WTC11 (cell line): ENCODE results near the gene TCF12. TPM values are rescaled to one million over a fixed set of nuclear protein-coding genes. Genes with fewer than 3 reads are reported as not detected.

Experiments
- AFF4 ChIP-seq: sonication (generic); formaldehyde crosslinking; IDR thresholded peaks from 2 replicates; pipeline ENCODE4 v1.8.1; 2023; ENCODE audit warnings: mild to moderate bottlenecking, missing genetic modification reagents, borderline replicate concordance
- ATF1 ChIP-seq: sonication (generic); formaldehyde crosslinking; IDR thresholded peaks from 2 replicates; pipeline ENCODE4 v1.8.1; 2023; ENCODE audit warnings: mild to moderate bottlenecking, moderate library complexity, missing genetic modification reagents
- ATF6 ChIP-seq: sonication (generic); formaldehyde crosslinking; IDR thresholded peaks from 2 replicates; pipeline ENCODE4 v1.8.1; 2023; ENCODE audit warnings: mild to moderate bottlenecking, missing genetic modification reagents
- E2F4 ChIP-seq: sonication (generic); formaldehyde crosslinking; IDR thresholded peaks from 2 replicates; pipeline ENCODE4 v1.8.1; 2022; ENCODE audit warnings: low read depth, mild to moderate bottlenecking, moderate library complexity, missing genetic modification reagents, borderline replicate concordance
- ELF4 ChIP-seq: sonication (generic); formaldehyde crosslinking; IDR thresholded peaks from 2 replicates; pipeline ENCODE4 v1.8.1; 2022; ENCODE audit warnings: low read depth, mild to moderate bottlenecking, moderate library complexity, missing genetic modification reagents
- ERG ChIP-seq: fragments of 250-450 bp; sonication (Bioruptor Pico); IDR thresholded peaks from 2 replicates; pipeline ENCODE4 v1.8.0; 2021; ENCODE audit warnings: mild to moderate bottlenecking
- ESRRA ChIP-seq: sonication (generic); formaldehyde crosslinking; IDR thresholded peaks from 2 replicates; pipeline ENCODE4 v1.8.1; 2022; ENCODE audit warnings: mild to moderate bottlenecking, missing genetic modification reagents, borderline replicate concordance
- FOXP1 ChIP-seq: sonication (generic); formaldehyde crosslinking; IDR thresholded peaks from 2 replicates; pipeline ENCODE4 v1.8.0; 2022; ENCODE audit warnings: missing genetic modification reagents, mild to moderate bottlenecking, moderate library complexity, borderline replicate concordance
- GABPB1 ChIP-seq: sonication (generic); formaldehyde crosslinking; IDR thresholded peaks from 2 replicates; pipeline ENCODE4 v1.8.1; 2023; ENCODE audit warnings: mild to moderate bottlenecking, missing genetic modification reagents
- HMGXB4 ChIP-seq: sonication (generic); formaldehyde crosslinking; IDR thresholded peaks from 2 replicates; pipeline ENCODE4 v1.8.1; 2023; ENCODE audit warnings: mild to moderate bottlenecking, moderate library complexity, missing genetic modification reagents
- IRF1 ChIP-seq: sonication (generic); formaldehyde crosslinking; IDR thresholded peaks from 2 replicates; pipeline ENCODE4 v1.8.0; 2023; ENCODE audit warnings: missing genetic modification reagents
- JUN ChIP-seq: sonication (generic); formaldehyde crosslinking; IDR thresholded peaks from 2 replicates; pipeline ENCODE4 v1.8.0; 2023; ENCODE audit warnings: mild to moderate bottlenecking, missing genetic modification reagents
- NFE2L1 ChIP-seq: sonication (generic); formaldehyde crosslinking; IDR thresholded peaks from 2 replicates; pipeline ENCODE4 v1.8.1; 2023; ENCODE audit warnings: missing genetic modification reagents
- NFYB ChIP-seq: sonication (generic); formaldehyde crosslinking; conservative IDR thresholded peaks from 2 replicates; pipeline ENCODE4 v1.8.0; 2022; ENCODE audit warnings: low read depth, missing genetic modification reagents
- OVOL2 ChIP-seq: fragments of 250-450 bp; sonication (Bioruptor Pico); IDR thresholded peaks from 2 replicates; pipeline ENCODE4 v1.9.0; 2021; ENCODE audit warnings: mild to moderate bottlenecking, borderline replicate concordance
- PREB ChIP-seq: sonication (generic); formaldehyde crosslinking; IDR thresholded peaks from 2 replicates; pipeline ENCODE4 v1.8.1; 2022; ENCODE audit warnings: mild to moderate bottlenecking, missing genetic modification reagents, moderate library complexity, borderline replicate concordance
- TEAD4 ChIP-seq: sonication (generic); formaldehyde crosslinking; IDR thresholded peaks from 2 replicates; pipeline ENCODE4 v1.8.0; 2022; ENCODE audit warnings: mild to moderate bottlenecking, missing genetic modification reagents
- USF1 ChIP-seq: sonication (generic); formaldehyde crosslinking; IDR thresholded peaks from 2 replicates; pipeline ENCODE4 v1.8.0; 2022; ENCODE audit warnings: mild to moderate bottlenecking, missing genetic modification reagents
- ZMAT4 ChIP-seq: fragments of 250-450 bp; sonication (Bioruptor Pico); IDR thresholded peaks from 2 replicates; pipeline ENCODE4 v1.9.0; 2021; ENCODE audit warnings: mild to moderate bottlenecking
- ZNF232 ChIP-seq: sonication (generic); formaldehyde crosslinking; IDR thresholded peaks from 2 replicates; pipeline ENCODE4 v1.8.0; 2022; ENCODE audit warnings: mild to moderate bottlenecking, missing genetic modification reagents
- ZNF263 ChIP-seq: sonication (generic); formaldehyde crosslinking; IDR thresholded peaks from 2 replicates; pipeline ENCODE4 v1.8.1; 2022; ENCODE audit warnings: low read depth, mild to moderate bottlenecking, moderate library complexity, missing genetic modification reagents
- ZNF317 ChIP-seq: sonication (generic); formaldehyde crosslinking; IDR thresholded peaks from 2 replicates; pipeline ENCODE4 v1.8.1; 2023; ENCODE audit warnings: low read depth, mild to moderate bottlenecking, moderate library complexity, missing genetic modification reagents, borderline replicate concordance
- ZNF423 ChIP-seq: fragments of 250-450 bp; sonication (Bioruptor Pico); IDR thresholded peaks from 2 replicates; pipeline ENCODE4 v2.1.2; 2022; ENCODE audit warnings: mild to moderate bottlenecking, moderate library complexity
- total RNA-seq: library from RNA; stranded (reverse); gene quantifications from 3 replicates; pipeline ENCODE4 v1.2.3, GENCODE V29; 2021

The TCF12 gene
- total RNA-seq, 1 experiment from 2014 or later, result 73.2 TPM

GRCh38 chr15:56918046-56918938 lies at the start of gene TCF12 (continued):
- TF ChIP-seq ATF6 (CRISPR knock-in tag) (no peak), AFF4 (CRISPR knock-in tag) (0 out of 2 replicates have a peak, but pooled peaks have one; percentile 42), ZMAT4 (CRISPR knock-in tag) (no peak), NFYB (peak; percentile 42), ATF1 (CRISPR knock-in tag) (no peak), ELF4 (CRISPR knock-in tag) (no peak; the same call in 1 of the 2 replicates), NFE2L1 (CRISPR knock-in tag) (peak; percentile 80; the same call in 1 of the 2 replicates), TEAD4 (CRISPR knock-in tag) (no peak; the same call in 1 of the 2 replicates), USF1 (0 out of 2 replicates have a peak, but pooled peaks have one; percentile 5), ZNF317 (CRISPR knock-in tag) (no peak), OVOL2 (CRISPR knock-in tag) (no peak), ESRRA (peak; percentile 69; the same call in 1 of the 2 replicates), FOXP1 (peak; percentile 94), ZNF232 (CRISPR knock-in tag) (peak; percentile 85), GABPB1 (CRISPR knock-in tag) (peak; percentile 62), E2F4 (CRISPR knock-in tag) (peak; percentile 37; the same call in 1 of the 2 replicates), ZNF263 (CRISPR knock-in tag) (peak; percentile 62), ZNF423 (CRISPR knock-in tag) (0 out of 2 replicates have a peak, but pooled peaks have one; percentile 15), PREB (CRISPR knock-in tag) (no peak), IRF1 (peak; percentile 88), HMGXB4 (CRISPR knock-in tag) (peak; percentile 98), ERG (0 out of 2 replicates have a peak, but pooled peaks have one; percentile 17), JUN (CRISPR knock-in tag) (peak; percentile 73; the same call in 1 of the 2 replicates)
